H9 (cell line): ENCODE data around the gene HMGA1. TPM values are rescaled to one million over a fixed set of nuclear protein-coding genes. Genes with fewer than 3 reads are reported as not detected.

Experiments used
- DNase-seq: peaks from one replicate; pipeline ENCODE4 v3.0.0-alpha.2; 2017
- H2AFZ ChIP-seq: one replicate; pipeline ENCODE4 v1.6.1; 2013; ENCODE audit warnings: mild to moderate bottlenecking, low read length, control low read depth, moderate library complexity
- H2AK5ac ChIP-seq: 2 replicates; pipeline ENCODE4 v1.6.1; 2013; ENCODE audit warnings: low read length, control low read depth, mixed read lengths; ENCODE audit not compliant: insufficient read length
- H2BK120ac ChIP-seq: one replicate; pipeline ENCODE4 v1.6.1; 2013; ENCODE audit warnings: low read depth, mild to moderate bottlenecking, low read length, control low read depth, inconsistent platforms; ENCODE audit not compliant: poor library complexity, severe bottlenecking
- H2BK12ac ChIP-seq: 2 replicates; pipeline ENCODE4 v1.6.1; 2013; ENCODE audit warnings: low read length, control low read depth, mixed read lengths, low read depth; ENCODE audit not compliant: insufficient read length
- H2BK15ac ChIP-seq: 2 replicates; pipeline ENCODE4 v1.6.1; 2013; ENCODE audit warnings: low read depth, low read length, control low read depth
- H2BK20ac ChIP-seq: one replicate; pipeline ENCODE4 v1.6.1; 2013; ENCODE audit warnings: low read depth, mild to moderate bottlenecking, low read length, control low read depth, inconsistent platforms; ENCODE audit not compliant: poor library complexity, severe bottlenecking
- H2BK5ac ChIP-seq: 2 replicates; pipeline ENCODE4 v1.6.1; 2013; ENCODE audit warnings: low read length, control low read depth, mixed read lengths; ENCODE audit not compliant: insufficient read length
- H3K14ac ChIP-seq: 2 replicates; pipeline ENCODE4 v1.6.1; 2013; ENCODE audit warnings: low read length, control low read depth; ENCODE audit not compliant: insufficient read depth
- H3K18ac ChIP-seq: 2 replicates; pipeline ENCODE4 v1.6.1; 2013; ENCODE audit warnings: low read depth, mild to moderate bottlenecking, mixed read lengths, low read length, control low read depth; ENCODE audit not compliant: insufficient read length
- H3K23ac ChIP-seq: 2 replicates; pipeline ENCODE4 v1.6.1; 2013; ENCODE audit warnings: low read length, control low read depth, mixed read lengths, low read depth; ENCODE audit not compliant: insufficient read length
- H3K23me2 ChIP-seq: 2 replicates; pipeline ENCODE4 v1.6.1; 2013; ENCODE audit warnings: low read depth, mild to moderate bottlenecking, mixed read lengths, low read length, control low read depth; ENCODE audit not compliant: insufficient read length, poor library complexity, severe bottlenecking
- H3K27ac ChIP-seq: 2 replicates; pipeline ENCODE4 v1.5.1; 2013; ENCODE audit warnings: low read length, control low read depth, mixed read lengths, low read depth; ENCODE audit not compliant: insufficient read length
- H3K27me3 ChIP-seq: 2 replicates; pipeline ENCODE4 v1.6.1; 2013; ENCODE audit warnings: low read length, control low read depth, inconsistent platforms; ENCODE audit not compliant: insufficient read depth
- H3K4ac ChIP-seq: 2 replicates; pipeline ENCODE4 v1.6.1; 2013; ENCODE audit warnings: low read depth, mild to moderate bottlenecking, control low read depth, inconsistent platforms, low read length, moderate library complexity
- H3K4me1 ChIP-seq: 2 replicates; pipeline ENCODE4 v1.6.1; 2013; ENCODE audit warnings: low read length, control low read depth, inconsistent platforms; ENCODE audit not compliant: insufficient read depth
- H3K4me2 ChIP-seq: 2 replicates; pipeline ENCODE4 v1.6.1; 2013; ENCODE audit warnings: low read length, control low read depth, mixed read lengths; ENCODE audit not compliant: insufficient read length, insufficient read depth
- H3K56ac ChIP-seq: 2 replicates; pipeline ENCODE4 v1.6.1; 2013; ENCODE audit warnings: low read depth, mild to moderate bottlenecking, mixed read lengths, low read length, control low read depth; ENCODE audit not compliant: insufficient read length
- H3K79me1 ChIP-seq: 2 replicates; pipeline ENCODE4 v1.6.1; 2013; ENCODE audit warnings: low read depth, mild to moderate bottlenecking, moderate library complexity, low read length, control low read depth, inconsistent platforms; ENCODE audit not compliant: insufficient read depth, poor library complexity, severe bottlenecking
- H3K79me2 ChIP-seq: 2 replicates; pipeline ENCODE4 v1.6.1; 2013; ENCODE audit warnings: low read length, control low read depth, inconsistent platforms; ENCODE audit not compliant: insufficient read depth
- H3K9ac ChIP-seq: 2 replicates; pipeline ENCODE4 v1.6.1; 2013; ENCODE audit warnings: low read length, control low read depth, mixed read lengths; ENCODE audit not compliant: insufficient read length; ENCODE audit errors: extremely low read depth
- H3K9me3 ChIP-seq: one replicate; pipeline ENCODE4 v1.6.1; 2013; ENCODE audit warnings: low read depth, low read length, inconsistent platforms; ENCODE audit not compliant: control insufficient read depth
- H3T11ph ChIP-seq: one replicate; pipeline ENCODE4 v1.6.1; 2013; ENCODE audit warnings: mild to moderate bottlenecking, low read length, control low read depth, inconsistent platforms
- H4K20me1 ChIP-seq: one replicate; pipeline ENCODE4 v1.6.1; 2013; ENCODE audit not compliant: control insufficient read depth, insufficient read length, insufficient read depth
- H4K5ac ChIP-seq: 2 replicates; pipeline ENCODE4 v1.6.1; 2013; ENCODE audit warnings: low read depth, mild to moderate bottlenecking, mixed read lengths, low read length, control low read depth; ENCODE audit not compliant: insufficient read length
- H4K8ac ChIP-seq: replicated peaks from 2 replicates; pipeline ENCODE4 v1.6.1; 2013; ENCODE audit warnings: low read length, control low read depth, mixed read lengths, low read depth; ENCODE audit not compliant: insufficient read length
- H4K91ac ChIP-seq: 2 replicates; pipeline ENCODE4 v1.6.1; 2013; ENCODE audit warnings: low read depth, mild to moderate bottlenecking, moderate library complexity, mixed read lengths, low read length, control low read depth; ENCODE audit not compliant: insufficient read length
- H3K27ac Mint-ChIP-seq, 3 experiments: 2 replicates in 2 of 3; 3 replicates in 1 of 3; pipeline ENCODE4 v1.8.0; 2020 to 2021; ENCODE audit warnings: mixed read lengths in 3 of 3, mild to moderate bottlenecking in 1 of 3, moderate library complexity in 1 of 3
- H3K27me3 Mint-ChIP-seq: 2 replicates; pipeline ENCODE4 v1.8.0; 2021; ENCODE audit warnings: low read depth, mild to moderate bottlenecking, moderate library complexity, mixed read lengths
- H3K36me3 Mint-ChIP-seq, 3 experiments: 2 replicates in 2 of 3; 3 replicates in 1 of 3; pipeline ENCODE4 v1.8.0; 2020 to 2021; ENCODE audit warnings: low read depth in 3 of 3, mixed read lengths in 3 of 3; ENCODE audit not compliant: insufficient read depth in 1 of 3
- H3K4me1 Mint-ChIP-seq, 2 experiments: 2 replicates each; pipeline ENCODE4 v1.8.0; 2020; ENCODE audit warnings: mixed read lengths in 2 of 2
- H3K4me3 Mint-ChIP-seq, 2 experiments: 2 replicates in 1 of 2; 3 replicates in 1 of 2; pipeline ENCODE4 v1.8.0; 2020 to 2021; ENCODE audit warnings: mild to moderate bottlenecking in 2 of 2, mixed read lengths in 2 of 2, moderate library complexity in 1 of 2
- H3K9me3 Mint-ChIP-seq, 2 experiments: 2 replicates in 1 of 2; 3 replicates in 1 of 2; pipeline ENCODE4 v1.8.0; 2020; ENCODE audit warnings: mild to moderate bottlenecking in 2 of 2, mixed read lengths in 2 of 2, moderate library complexity in 1 of 2
- CTCF ChIP-seq: fragments of 200-600 bp; sonication (generic); conservative IDR thresholded peaks from 3 replicates; pipeline ENCODE4 v1.8.0; 2021; ENCODE audit warnings: antibody characterized with exemption, mild to moderate bottlenecking
- WGBS: extraction: QIAGEN DNeasy Blood & Tissue Kit; methylation state at CpG from one replicate; pipeline ENCODE4 v1.1.7; 2013; ENCODE audit warnings: missing lambda C conversion rate, low lambda C conversion rate, mixed read lengths; ENCODE audit not compliant: insufficient read length; ENCODE audit errors: extremely low coverage; 5-methylcytosine and 5-hydroxymethylcytosine counted together
- total RNA-seq: library from RNA; stranded (reverse); gene quantifications from 2 replicates; pipeline ENCODE4 v1.2.1, GENCODE V29; 2021

HMGA1 gene
- total RNA-seq, 1 experiment from 2014 or later = 2,116 TPM

- H3K23me2 ChIP-seq = no peaks in the 10 kb centered on the region
- no peak overlapping the region for H2BK12ac ChIP-seq
- no peak overlapping the region for H3K14ac ChIP-seq
- no peak overlapping the region for H2BK15ac ChIP-seq
- H3K79me1 ChIP-seq = no peaks in the 10 kb centered on the region
- DNase-seq = no peak
- Mint-ChIP-seq H3K27me3 (peaks cover 3% of the 10 kb centered on the region; the same call in 1 of the 2 replicates), H3K36me3 (peaks cover 8 to 18% (median 13%) of the 10 kb centered on the region in 3 experiments), H3K4me1 (no peaks in the 10 kb centered on the region), H3K27ac (no peak overlapping the region; a peak in 1 of 7 replicates), H3K9me3 (peaks cover 18 to 27% of the 10 kb centered on the region in 2 experiments), H3K4me3 (no peak overlapping the region)
- no peak overlapping the region for H2BK20ac ChIP-seq
- H3K18ac ChIP-seq = no peak overlapping the region
- H4K8ac ChIP-seq = no peak overlapping the region
- no CpG with 5 or more reads among the region's 6 CpGs for WGBS
- H3K56ac ChIP-seq = no peak overlapping the region
- H3K9ac ChIP-seq = no peak overlapping the region
- H3K27me3 ChIP-seq = no peaks in the 10 kb centered on the region
- H2AK5ac ChIP-seq = no peak overlapping the region
- no peaks in the 10 kb centered on the region for H3K79me2 ChIP-seq
- no peak overlapping the region for H2AFZ ChIP-seq
- H2BK120ac ChIP-seq = no peak overlapping the region
- no peak overlapping the region for H4K5ac ChIP-seq
- H4K20me1 ChIP-seq = no peaks in the 10 kb centered on the region
- H3K4me2 ChIP-seq = no peak overlapping the region
- H3K27ac ChIP-seq = no peak overlapping the region
- H2BK5ac ChIP-seq = no peak overlapping the region
- H3K4me1 ChIP-seq = no peaks in the 10 kb centered on the region
- no peak for TF ChIP-seq CTCF
- no peak overlapping the region for H3K23ac ChIP-seq
- H3K4ac ChIP-seq = no peak overlapping the region
- H3K9me3 ChIP-seq = no peaks in the 10 kb centered on the region
- no peak overlapping the region for H4K91ac ChIP-seq
- H3T11ph ChIP-seq = no peak overlapping the region
Measured at GRCh38 chr6:34259529-34260069, 22.9 kb downstream of the HMGA1 start.
